Rectal smooth muscle tissue (tissue), 1 donor: Measurements from ENCODE around the gene TAS2R31.
"Not testable (repeated sequence)": the region's sequence is repeated elsewhere in the genome, so short reads cannot be mapped to it uniquely, and the experiment has no call there.

Experiments used
- H3K27ac ChIP-seq: one replicate; pipeline ENCODE4 v1.7.0; 2013; ENCODE audit warnings: low read depth, low read length, inconsistent platforms
- H3K27me3 ChIP-seq: one replicate; pipeline ENCODE4 v1.7.0; 2013; ENCODE audit warnings: low read length; ENCODE audit not compliant: control insufficient read depth, insufficient read depth
- H3K36me3 ChIP-seq: one replicate; pipeline ENCODE4 v1.7.0; 2013; ENCODE audit warnings: low read length; ENCODE audit not compliant: control insufficient read depth, insufficient read depth
- H3K4me1 ChIP-seq: one replicate; pipeline ENCODE4 v1.7.0; 2013; ENCODE audit warnings: low read length; ENCODE audit not compliant: control insufficient read depth, insufficient read depth
- H3K4me3 ChIP-seq: one replicate; pipeline ENCODE4 v1.7.0; 2013; ENCODE audit warnings: low read length
- H3K9ac ChIP-seq: one replicate; pipeline ENCODE4 v1.7.0; 2013; ENCODE audit warnings: low read length

TAS2R31 gene, protein sequence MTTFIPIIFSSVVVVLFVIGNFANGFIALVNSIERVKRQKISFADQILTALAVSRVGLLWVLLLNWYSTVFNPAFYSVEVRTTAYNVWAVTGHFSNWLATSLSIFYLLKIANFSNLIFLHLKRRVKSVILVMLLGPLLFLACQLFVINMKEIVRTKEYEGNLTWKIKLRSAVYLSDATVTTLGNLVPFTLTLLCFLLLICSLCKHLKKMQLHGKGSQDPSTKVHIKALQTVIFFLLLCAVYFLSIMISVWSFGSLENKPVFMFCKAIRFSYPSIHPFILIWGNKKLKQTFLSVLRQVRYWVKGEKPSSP

DNA sequence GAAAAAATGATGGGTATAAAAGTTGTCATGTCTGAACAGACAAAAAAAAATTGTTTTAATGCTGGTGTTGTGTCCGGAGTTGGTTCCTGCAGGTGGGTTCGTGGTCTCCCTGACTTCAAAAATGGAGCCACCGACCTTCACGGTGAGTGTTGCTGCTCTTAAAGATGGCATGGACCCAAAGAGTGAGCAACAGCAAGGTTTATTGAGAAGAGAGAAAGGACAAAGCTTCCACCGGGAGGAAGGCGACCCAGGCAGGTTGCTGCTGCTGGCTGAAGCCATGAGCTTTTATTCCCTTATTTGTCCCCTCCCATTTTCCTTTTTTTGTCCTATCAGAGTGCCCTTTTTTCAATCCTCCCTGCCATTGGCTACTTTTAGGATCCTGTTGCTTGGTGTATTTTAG is at the start of gene TAS2R31:
TSS of gene TAS2R31 (minus strand) at position 101 of the 400 bp plus-strand sequence. CDS start at position 29, 72 bp downstream.
- H3K4me1 ChIP-seq: no peaks in the 10 kb centered on the region
- no peak within 1 kb of the TSS for H3K27ac ChIP-seq
- no peak within 1 kb of the TSS for H3K9ac ChIP-seq
- no peak within 1 kb of the TSS for H3K4me3 ChIP-seq
- no peaks in the 10 kb centered on the region for H3K36me3 ChIP-seq
- H3K27me3 ChIP-seq: no peaks in the 10 kb centered on the region

- Histone ChIP-seq H3K4me1 (no peaks in the 10 kb centered on the region), H3K27ac (no peak overlapping the region), H3K27me3 (no peaks in the 10 kb centered on the region), H3K9ac (no peak overlapping the region), H3K4me3 (no peak overlapping the region), H3K36me3 (no peaks in the 10 kb centered on the region)
These were observed 47.0 kb upstream of the TAS2R31 start for GRCh38 chr12:11078246-11078645.

DNA sequence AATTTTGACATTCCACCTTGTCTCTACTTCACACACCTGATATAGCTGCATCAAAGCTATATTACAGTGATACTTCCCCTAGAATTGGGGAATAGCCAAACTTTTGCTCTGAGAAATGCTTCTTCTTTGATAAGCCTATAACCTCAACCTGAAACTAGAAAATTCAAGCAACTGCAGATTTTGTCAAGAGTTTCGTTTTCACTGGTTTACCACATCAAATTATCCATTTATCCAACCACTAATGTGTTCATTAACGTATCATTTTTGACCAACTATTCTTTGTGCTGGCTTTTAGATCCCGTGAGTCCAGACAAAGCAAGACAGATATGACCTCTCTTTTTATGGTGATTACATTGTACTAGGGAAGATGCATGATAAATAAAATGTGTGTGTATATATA is 44.4 kb upstream of the TAS2R31 start:
- H3K9ac ChIP-seq: no peak overlapping the region
- H3K4me3 ChIP-seq: no peak overlapping the region
- H3K4me1 ChIP-seq: no peaks in the 10 kb centered on the region
- no peak overlapping the region for H3K27ac ChIP-seq
- no peaks in the 10 kb centered on the region for H3K27me3 ChIP-seq
- no peaks in the 10 kb centered on the region for H3K36me3 ChIP-seq

DNA sequence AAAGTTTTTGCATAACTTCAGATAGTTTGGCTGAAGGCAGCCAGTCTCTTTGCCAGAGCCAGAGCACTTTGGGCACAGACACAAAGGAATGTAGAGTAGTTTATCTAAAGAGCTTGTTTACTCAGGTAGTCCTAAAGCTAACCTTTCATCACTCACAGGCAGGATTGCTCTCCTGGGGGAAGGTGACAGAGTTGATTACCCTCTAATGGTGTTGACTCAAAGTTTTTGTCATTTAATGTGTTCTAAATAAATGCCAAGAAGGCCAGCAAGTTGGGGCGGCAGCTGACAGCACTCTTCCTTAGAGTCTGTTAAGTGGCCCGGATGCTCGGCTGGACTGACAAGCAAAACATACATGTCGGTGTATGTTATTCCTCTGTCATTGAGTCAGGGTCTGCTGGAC is 40.2 kb upstream of the TAS2R31 start:
- H3K36me3 ChIP-seq: no peaks in the 10 kb centered on the region
- no peaks in the 10 kb centered on the region for H3K4me1 ChIP-seq
- H3K27ac ChIP-seq: no peak overlapping the region
- no peak overlapping the region for H3K4me3 ChIP-seq
- no peaks in the 10 kb centered on the region for H3K27me3 ChIP-seq
- H3K9ac ChIP-seq: no peak overlapping the region

DNA sequence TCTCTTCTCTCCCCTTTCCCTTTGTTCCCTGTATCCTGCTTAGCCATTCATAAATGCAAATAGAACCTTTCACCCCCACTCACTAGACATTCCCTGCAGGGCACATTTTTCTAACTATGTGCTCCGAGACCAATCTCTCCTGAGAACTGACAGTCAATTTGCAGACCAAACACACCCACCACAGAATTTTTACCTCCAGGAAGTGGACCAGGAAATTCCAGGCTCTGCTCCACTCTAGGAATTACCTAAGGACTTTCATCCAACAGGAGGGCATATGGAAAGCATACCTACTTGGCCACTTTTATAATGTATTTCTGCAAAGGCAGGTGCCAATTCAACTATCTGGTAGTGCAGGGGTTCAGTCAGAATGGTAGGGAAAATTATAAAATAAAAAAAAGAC is 39.8 kb upstream of the TAS2R31 start:
- H3K27me3 ChIP-seq: no peaks in the 10 kb centered on the region
- no peak overlapping the region for H3K4me3 ChIP-seq
- no peak overlapping the region for H3K9ac ChIP-seq
- no peaks in the 10 kb centered on the region for H3K36me3 ChIP-seq
- no peak overlapping the region for H3K27ac ChIP-seq
- no peaks in the 10 kb centered on the region for H3K4me1 ChIP-seq

DNA sequence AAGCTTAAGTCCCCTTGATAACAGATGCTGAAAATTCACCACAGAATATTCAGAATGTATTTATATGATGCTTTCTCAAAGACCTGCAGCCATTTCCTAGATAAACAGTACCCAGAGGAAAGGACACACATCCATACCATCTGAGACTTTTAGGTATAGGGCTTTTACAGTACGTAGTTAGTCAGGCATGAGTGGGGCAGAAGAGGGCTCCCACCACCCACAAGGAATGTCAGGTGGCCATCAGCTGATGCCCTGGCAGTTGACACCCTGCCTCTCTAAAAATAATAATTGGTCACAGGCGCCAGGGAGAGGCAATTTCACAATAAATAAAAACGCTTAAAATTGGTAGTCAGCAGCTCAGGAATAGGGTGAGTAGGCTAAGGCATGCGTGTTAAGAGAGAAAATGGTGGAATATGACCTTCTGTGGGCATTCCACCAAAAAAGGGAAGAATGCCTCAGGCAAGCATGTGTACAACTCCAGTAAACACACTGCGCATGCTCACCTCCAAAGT is 38.7 kb upstream of the TAS2R31 start:
- Histone ChIP-seq H3K36me3 (no peaks in the 10 kb centered on the region), H3K27me3 (no peaks in the 10 kb centered on the region), H3K9ac (no peak overlapping the region), H3K27ac (no peak overlapping the region), H3K4me1 (no peaks in the 10 kb centered on the region), H3K4me3 (no peak overlapping the region)

- Histone ChIP-seq H3K27me3 (no peaks in the 10 kb centered on the region), H3K4me1 (no peaks in the 10 kb centered on the region), H3K27ac (no peak overlapping the region), H3K9ac (no peak overlapping the region), H3K4me3 (no peak overlapping the region), H3K36me3 (no peaks in the 10 kb centered on the region)
These were observed 36.3 kb upstream of the TAS2R31 start for GRCh38 chr12:11067514-11067913.

DNA sequence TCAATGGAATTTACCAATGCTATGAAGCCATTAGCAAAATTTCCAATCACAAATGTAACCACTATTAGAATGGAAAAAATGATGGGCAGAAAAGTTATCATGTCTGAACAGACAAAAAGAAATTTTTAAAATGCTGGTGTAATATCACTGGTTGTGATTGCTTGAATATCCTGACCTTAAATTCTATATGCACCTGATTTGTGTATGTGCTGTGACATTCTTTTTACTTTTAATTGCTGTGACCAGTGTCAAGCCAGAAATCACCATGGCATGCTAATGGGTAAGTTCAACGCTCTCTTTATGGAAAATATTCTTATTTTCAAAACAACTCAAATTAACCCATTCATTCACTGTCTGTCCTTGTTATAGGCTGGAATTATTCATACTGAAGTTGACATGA is 31.0 kb upstream of the TAS2R31 start, which contains the start of gene TAS2R46:
TSS of gene TAS2R46 (minus strand) at position 101 of the 400 bp plus-strand sequence. CDS start at position 101, 0 bp downstream.
- not testable (repeated sequence) for H3K27me3 ChIP-seq, H3K36me3 ChIP-seq, H3K4me3 ChIP-seq, H3K9ac ChIP-seq, H3K27ac ChIP-seq, H3K4me1 ChIP-seq

GRCh38 chr12:11059784-11060183 is 28.6 kb upstream of the TAS2R31 start:
- Histone ChIP-seq H3K4me1 (no peaks in the 10 kb centered on the region), H3K4me3 (no peak overlapping the region), H3K27ac (no peak overlapping the region), H3K36me3 (no peaks in the 10 kb centered on the region), H3K27me3 (no peaks in the 10 kb centered on the region), H3K9ac (no peak overlapping the region)

- Histone ChIP-seq H3K27ac (no peak overlapping the region), H3K27me3 (no peaks in the 10 kb centered on the region), H3K4me1 (no peaks in the 10 kb centered on the region), H3K4me3 (no peak overlapping the region), H3K36me3 (no peaks in the 10 kb centered on the region), H3K9ac (no peak overlapping the region)
These were observed 27.8 kb upstream of the TAS2R31 start for GRCh38 chr12:11059041-11059440.

DNA sequence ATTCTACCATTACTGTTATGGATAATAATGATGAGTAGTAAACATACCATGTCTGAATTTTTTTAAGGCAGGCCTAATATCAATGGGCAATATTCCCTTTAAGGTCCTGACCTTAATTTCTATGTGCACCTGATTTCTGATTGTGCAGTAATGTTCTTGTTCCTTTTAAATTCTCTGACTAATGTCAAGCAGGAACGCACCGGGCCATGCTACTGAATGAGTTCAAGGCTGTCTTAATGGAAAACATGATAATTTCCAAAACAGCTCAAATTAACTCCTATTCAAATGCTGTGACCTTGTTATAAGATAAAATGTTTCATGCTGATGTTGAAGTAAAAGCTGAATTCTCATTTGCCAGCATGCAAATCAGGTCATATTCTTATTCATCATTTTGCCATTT is 24.1 kb upstream of the TAS2R31 start:
- no peak overlapping the region for H3K27ac ChIP-seq
- H3K4me1 ChIP-seq: no peaks in the 10 kb centered on the region

GRCh38 chr12:11049806-11050531 is 18.8 kb upstream of the TAS2R31 start:
- not testable (repeated sequence) for H3K4me3 ChIP-seq, H3K27ac ChIP-seq, H3K36me3 ChIP-seq, H3K27me3 ChIP-seq, H3K9ac ChIP-seq, H3K4me1 ChIP-seq

More for the DNA sequence above, 24.1 kb upstream of the TAS2R31 start:
- no peaks in the 10 kb centered on the region for H3K27me3 ChIP-seq
- H3K9ac ChIP-seq: no peak overlapping the region
- no peaks in the 10 kb centered on the region for H3K36me3 ChIP-seq
- H3K4me3 ChIP-seq: no peak overlapping the region
